ENCODE results near the gene TMEM45B. TPM values are rescaled to one million over a fixed set of nuclear protein-coding genes. Genes with fewer than 3 reads are reported as not detected.

TMEM45B gene
- total RNA-seq, 2 donors from 2014 or later: not detected

DNA sequence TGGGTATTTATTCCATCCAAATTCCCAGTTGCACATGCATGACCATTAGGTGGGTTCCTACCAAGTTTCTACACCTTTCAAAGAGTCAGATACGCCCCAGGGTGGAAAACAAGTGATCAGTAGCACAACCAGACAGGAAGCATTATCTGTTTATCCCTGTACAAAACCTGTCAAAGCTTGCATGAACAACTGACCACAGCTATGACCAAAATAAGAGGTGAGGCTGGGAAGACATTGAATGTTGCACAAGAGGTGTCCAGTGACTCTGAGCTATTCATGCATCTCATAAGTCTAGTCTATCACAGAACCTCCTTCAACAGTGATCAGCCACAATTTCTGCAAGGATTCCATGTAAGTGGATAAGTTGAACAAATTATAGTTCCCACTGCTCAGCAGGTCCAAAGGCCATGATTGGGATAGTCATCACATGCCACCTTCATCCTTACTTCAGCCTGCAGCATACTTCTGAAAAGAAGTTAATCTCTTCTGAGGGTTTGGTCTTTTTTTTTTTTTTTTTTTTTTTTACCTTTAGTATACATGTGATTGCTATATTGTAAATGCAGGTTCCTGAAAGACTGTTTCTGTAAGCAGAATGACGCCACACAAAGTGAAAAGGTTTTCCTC is 28.0 kb upstream of the TMEM45B start:
- TF ChIP-seq, protein P1, sequence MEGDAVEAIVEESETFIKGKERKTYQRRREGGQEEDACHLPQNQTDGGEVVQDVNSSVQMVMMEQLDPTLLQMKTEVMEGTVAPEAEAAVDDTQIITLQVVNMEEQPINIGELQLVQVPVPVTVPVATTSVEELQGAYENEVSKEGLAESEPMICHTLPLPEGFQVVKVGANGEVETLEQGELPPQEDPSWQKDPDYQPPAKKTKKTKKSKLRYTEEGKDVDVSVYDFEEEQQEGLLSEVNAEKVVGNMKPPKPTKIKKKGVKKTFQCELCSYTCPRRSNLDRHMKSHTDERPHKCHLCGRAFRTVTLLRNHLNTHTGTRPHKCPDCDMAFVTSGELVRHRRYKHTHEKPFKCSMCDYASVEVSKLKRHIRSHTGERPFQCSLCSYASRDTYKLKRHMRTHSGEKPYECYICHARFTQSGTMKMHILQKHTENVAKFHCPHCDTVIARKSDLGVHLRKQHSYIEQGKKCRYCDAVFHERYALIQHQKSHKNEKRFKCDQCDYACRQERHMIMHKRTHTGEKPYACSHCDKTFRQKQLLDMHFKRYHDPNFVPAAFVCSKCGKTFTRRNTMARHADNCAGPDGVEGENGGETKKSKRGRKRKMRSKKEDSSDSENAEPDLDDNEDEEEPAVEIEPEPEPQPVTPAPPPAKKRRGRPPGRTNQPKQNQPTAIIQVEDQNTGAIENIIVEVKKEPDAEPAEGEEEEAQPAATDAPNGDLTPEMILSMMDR (IDR thresholded peaks at IDR 0.05): no peak
- no peaks in the 10 kb centered on the region for H3K9me3 ChIP-seq
- no peak overlapping the region for H3K27ac ChIP-seq
- no peaks in the 10 kb centered on the region for H3K4me1 ChIP-seq (ENCODE audit: control insufficient read depth in 1 of 2, low read depth in 2 of 2)
- H3K36me3 ChIP-seq: no peaks in the 10 kb centered on the region
- DNase-seq (ENCODE audit: low spot score): no peak
- no peaks in the 10 kb centered on the region for H3K27me3 ChIP-seq (replicated peaks; ENCODE audit: insufficient read depth)
- no peak for ATAC-seq (ENCODE audit: insufficient number of reproducible peaks, low FRiP score, low read depth)
- H3K4me3 ChIP-seq: no peak overlapping the region

DNA sequence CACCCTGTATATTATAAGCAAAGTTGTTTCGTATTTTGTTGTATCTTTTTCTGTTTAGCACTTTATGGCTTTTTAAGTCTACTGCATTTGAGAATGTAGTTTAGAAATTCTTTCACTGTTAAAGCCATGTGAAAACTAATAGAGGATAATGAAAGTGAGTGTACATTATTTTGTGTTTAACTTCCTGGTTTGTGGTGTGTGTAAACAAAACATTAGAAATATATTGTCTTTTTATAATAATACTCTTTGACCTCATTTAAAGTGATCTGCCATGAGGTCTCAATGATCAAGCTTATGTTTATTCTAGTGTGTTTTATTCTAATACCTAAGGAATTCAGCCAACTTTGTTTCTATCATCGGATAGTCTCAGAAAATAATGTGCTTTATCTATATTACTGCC is 27.4 kb upstream of the TMEM45B start:
- no peaks in the 10 kb centered on the region for H3K27me3 ChIP-seq (replicated peaks; ENCODE audit: insufficient read depth)
- no peak overlapping the region for H3K4me3 ChIP-seq
- TF ChIP-seq, protein P1 (IDR thresholded peaks at IDR 0.05): no peak

DNA sequence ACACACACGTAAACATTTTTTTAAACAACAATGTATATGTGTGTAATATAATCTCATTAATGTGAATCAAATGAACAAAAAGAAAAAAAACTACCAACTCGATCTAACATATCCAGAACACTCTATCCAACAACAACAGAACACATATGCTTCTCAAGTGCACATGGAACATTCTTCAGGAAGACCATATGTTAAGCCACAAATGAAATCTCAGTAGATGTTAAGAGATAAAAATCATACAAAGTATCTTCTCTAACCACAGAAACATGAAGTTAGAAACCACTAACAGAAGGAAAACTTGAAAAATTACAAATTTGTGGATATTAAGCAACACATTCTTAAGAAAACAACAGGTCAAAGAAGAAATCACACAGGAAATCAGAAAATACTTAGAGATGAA is 25.5 kb upstream of the TMEM45B start:
- no peak for DNase-seq (ENCODE audit: low spot score)
- Histone ChIP-seq H3K4me1 (ENCODE audit: control insufficient read depth in 1 of 2, low read depth in 2 of 2) (no peaks in the 10 kb centered on the region), H3K9me3 (no peaks in the 10 kb centered on the region), H3K4me3 (no peak overlapping the region), H3K27ac (no peak overlapping the region), H3K36me3 (no peaks in the 10 kb centered on the region), H3K27me3 (replicated peaks; ENCODE audit: insufficient read depth) (no peaks in the 10 kb centered on the region)
- no peak for ATAC-seq (ENCODE audit: insufficient number of reproducible peaks, low FRiP score, low read depth)
- TF ChIP-seq, protein P1 (IDR thresholded peaks at IDR 0.05): no peak

More for the DNA sequence above, 27.4 kb upstream of the TMEM45B start:
- no peaks in the 10 kb centered on the region for H3K9me3 ChIP-seq
- no peaks in the 10 kb centered on the region for H3K4me1 ChIP-seq (ENCODE audit: control insufficient read depth in 1 of 2, low read depth in 2 of 2)
- ATAC-seq (ENCODE audit: insufficient number of reproducible peaks, low FRiP score, low read depth) (no peak), DNase-seq (ENCODE audit: low spot score) (no peak)
- no peaks in the 10 kb centered on the region for H3K36me3 ChIP-seq
- no peak overlapping the region for H3K27ac ChIP-seq

DNA sequence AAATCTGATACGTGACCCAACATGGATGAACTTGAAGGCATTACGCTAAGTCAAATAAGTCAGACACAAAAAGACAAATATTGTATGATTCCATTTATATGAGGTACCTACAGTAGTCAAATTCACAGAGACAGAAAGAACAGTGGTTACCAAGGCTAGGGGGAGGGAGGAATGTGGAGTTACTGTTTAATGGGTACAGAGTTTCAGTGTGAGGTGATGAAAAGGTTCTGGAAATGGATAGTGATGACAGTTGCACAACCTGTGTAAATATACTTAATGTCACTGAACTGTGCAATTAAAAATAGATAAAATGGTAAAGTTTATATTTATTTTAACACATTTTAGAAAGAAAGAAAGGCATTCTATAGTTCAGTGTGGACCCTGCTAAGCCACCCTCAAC is 24.1 kb upstream of the TMEM45B start:
- H3K27ac ChIP-seq: no peak overlapping the region
- no peaks in the 10 kb centered on the region for H3K36me3 ChIP-seq
- ATAC-seq (ENCODE audit: insufficient number of reproducible peaks, low FRiP score, low read depth) (no peak), DNase-seq (ENCODE audit: low spot score) (no peak)
- TF ChIP-seq, protein P1 (IDR thresholded peaks at IDR 0.05): no peak
- H3K4me3 ChIP-seq: no peak overlapping the region
- no peaks in the 10 kb centered on the region for H3K4me1 ChIP-seq (ENCODE audit: control insufficient read depth in 1 of 2, low read depth in 2 of 2)
- H3K27me3 ChIP-seq (replicated peaks; ENCODE audit: insufficient read depth): no peaks in the 10 kb centered on the region
- no peaks in the 10 kb centered on the region for H3K9me3 ChIP-seq

DNA sequence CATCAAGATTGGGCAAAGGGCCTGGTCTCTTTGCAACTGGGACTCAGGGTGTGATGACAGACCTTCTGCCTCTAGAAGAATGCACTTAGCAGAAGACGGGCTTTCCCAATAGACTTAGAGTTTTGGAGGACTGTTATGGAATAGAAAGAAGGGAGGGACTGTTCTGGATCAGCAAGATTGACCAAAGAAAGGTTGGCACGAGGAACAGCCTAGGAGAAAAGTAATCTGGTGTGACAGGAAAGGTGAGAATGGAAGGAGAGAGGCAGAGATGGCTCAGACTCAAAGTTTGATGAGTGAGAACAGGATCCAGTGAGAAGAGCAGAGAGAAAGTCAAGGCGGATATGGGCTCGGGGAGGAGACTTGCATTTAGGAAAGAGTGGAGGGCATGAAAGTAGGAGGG is 23.0 kb upstream of the TMEM45B start:
- ATAC-seq (ENCODE audit: insufficient number of reproducible peaks, low FRiP score, low read depth): no peak
- Histone ChIP-seq H3K4me1 (ENCODE audit: control insufficient read depth in 1 of 2, low read depth in 2 of 2) (no peaks in the 10 kb centered on the region), H3K9me3 (no peaks in the 10 kb centered on the region), H3K4me3 (no peak overlapping the region), H3K27me3 (replicated peaks; ENCODE audit: insufficient read depth) (no peaks in the 10 kb centered on the region), H3K27ac (no peak overlapping the region), H3K36me3 (no peaks in the 10 kb centered on the region)
- no peak for DNase-seq (ENCODE audit: low spot score)
- TF ChIP-seq, protein P1 (IDR thresholded peaks at IDR 0.05): no peak

Measured in thoracic aorta (tissue), 2 donors.